GM19372 (cell line): ENCODE measurements around the gene BAHCC1.

Experiments
- ATAC-seq: cut with Tn5 transposase; IDR thresholded peaks from one replicate; pipeline ENCODE4 v1.9.1; 2021; ENCODE audit warnings: mild to moderate bottlenecking, low read depth, moderate library complexity; ENCODE audit not compliant: unreplicated experiment

The BAHCC1 gene

DNA sequence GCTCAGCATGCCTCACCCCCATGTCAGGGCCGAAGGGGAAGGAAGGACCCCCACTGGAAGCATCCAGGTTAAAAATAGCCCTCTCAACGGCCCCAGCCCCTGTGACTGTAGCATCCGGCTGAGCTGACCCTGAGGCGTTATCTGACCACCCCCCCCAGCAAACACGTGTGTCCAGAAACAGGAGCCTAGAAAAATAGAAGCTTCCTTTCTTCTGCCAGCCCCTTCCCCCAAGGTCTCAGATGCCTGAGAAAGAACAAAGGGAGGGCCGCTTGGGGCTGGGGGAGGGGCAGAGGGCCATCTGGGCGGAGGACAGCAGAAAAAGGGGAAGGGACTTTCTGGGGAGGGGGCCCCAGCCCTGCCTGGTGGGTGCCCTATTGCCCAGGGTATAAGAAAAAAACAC lies 61.5 kb downstream of the BAHCC1 start:
- ATAC-seq: no peak

DNA sequence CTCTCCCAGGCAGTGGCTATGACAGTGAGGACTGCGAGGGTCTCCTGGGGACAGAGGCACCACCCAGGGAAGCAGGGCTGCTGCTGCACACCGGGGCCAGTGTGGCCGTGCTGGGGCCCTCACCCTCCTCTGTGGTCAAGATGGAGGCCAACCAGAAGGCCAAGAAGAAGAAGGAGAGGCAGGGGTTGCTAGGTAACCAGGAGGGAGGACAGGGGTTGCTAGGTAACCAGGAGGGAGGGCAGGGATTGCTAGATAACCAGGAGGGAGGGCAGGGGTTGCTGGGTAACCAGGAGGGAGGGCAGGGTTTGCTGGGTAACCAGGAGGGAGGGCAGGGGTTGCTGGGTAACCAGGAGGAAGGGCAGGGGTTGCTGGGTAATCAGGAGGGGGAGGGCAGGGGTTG lies 62.1 kb downstream of the BAHCC1 start:
- ATAC-seq: no peak

DNA sequence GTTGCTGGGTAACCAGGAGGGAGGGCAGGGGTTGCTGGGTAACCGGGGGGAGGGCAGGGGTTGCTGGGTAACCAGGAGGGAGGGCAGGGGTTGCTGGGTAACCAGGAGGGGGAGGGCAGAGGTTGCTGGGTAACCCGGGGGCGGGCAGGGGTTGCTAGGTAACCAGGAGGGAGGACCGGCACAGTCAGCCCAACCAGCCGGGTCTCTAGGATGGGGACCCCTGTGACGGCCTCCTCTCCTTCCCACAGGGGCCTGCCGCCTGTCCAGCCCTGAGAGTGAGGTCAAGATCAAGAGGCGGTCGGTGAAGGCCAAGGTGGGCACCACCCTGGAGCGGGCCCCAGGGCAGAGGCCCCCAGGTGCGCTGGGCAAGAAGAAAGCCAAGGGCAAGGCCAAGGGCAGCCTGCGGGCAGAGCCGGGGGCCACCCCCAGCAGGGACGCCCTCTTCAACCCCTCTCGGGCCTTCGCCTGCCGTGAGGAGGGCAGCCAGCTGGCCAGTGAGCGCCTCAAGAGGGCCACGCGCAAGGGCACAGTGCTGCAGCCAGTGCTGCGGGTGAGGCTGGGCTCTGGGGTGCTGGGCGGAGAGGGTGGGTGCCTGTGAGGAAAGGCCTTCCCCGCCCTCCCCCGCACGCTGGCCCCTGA lies 62.8 kb downstream of the BAHCC1 start:
- ATAC-seq: no peak

DNA sequence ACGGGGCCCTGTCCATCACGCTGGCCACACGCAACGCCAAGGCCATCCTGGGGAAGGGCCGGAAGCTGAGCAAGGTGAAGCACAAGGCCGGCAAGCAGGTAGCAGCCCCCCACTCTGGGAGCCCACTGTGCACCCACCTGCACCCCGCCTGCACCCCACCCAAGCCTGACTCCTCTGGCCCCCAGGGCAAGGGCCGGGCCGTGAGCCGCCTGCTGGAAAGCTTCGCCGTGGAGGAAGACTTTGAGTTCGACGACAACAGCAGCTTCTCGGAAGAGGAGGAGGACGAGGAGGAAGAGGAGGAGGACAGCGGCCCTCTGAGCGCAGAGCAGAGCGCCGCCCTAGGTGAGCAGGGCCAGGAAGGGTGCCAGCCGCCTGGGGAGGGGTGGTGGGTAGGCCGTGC lies 63.4 kb downstream of the BAHCC1 start:
- ATAC-seq: no peak

DNA sequence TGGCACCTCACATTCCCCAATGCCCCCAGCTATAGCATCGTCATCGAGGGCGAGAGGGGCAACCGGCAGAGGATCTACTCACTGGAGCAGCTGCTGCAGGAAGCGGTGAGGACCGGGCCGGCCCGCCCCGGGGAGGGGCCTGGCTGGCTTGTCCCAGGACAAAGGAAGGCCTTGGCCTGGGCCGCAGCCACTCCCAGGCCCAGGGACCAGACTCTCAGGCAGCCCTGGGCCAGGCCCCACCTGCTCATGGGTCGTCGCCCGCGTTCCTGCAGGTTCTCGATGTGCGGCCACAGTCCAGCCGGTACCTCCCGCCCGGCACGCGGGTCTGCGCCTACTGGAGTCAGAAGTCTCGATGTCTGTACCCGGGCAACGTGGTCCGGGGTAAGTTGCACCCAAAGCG lies 64.0 kb downstream of the BAHCC1 start:
- ATAC-seq: no peak

DNA sequence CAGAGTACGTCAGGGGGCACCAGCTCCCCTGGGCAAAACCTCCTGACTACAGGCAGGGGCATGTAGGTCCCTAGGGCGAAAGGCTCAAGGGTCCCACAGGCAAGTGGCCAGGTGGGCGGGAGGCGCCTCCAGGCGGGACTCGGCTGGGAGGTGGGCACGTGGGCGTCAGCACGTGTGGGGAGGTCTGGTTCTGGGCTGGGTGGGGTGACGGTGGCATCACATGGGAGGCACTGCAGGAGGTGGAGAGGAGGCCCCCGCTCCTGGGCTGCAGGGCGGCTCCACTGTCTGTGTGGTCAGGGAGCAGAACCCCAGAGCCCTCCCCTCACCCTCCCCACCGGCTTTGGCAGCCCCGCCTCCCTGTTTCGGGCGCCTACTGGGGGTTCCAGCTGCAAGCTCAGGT lies 64.6 kb downstream of the BAHCC1 start:
- no peak for ATAC-seq

DNA sequence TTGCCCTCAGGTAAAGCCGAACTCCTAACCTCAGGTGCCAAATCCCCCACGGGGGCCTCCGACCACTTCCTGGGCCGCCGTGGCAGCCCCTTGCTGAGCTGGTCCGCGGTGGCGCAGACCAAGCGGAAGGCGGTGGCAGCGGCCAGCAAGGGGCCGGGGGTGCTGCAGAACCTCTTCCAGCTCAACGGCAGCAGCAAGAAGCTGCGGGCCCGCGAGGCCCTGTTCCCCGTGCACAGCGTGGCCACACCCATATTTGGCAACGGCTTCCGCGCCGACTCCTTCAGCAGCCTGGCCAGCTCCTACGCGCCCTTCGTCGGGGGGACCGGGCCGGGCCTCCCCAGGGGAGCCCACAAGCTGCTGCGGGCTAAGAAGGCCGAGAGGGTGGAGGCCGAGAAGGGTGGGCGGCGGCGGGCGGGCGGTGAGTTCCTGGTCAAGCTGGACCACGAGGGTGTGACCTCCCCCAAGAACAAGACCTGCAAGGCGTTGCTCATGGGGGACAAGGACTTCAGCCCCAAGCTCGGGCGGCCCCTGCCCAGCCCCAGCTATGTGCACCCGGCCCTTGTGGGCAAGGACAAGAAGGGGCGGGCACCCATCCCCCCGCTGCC lies 65.7 kb downstream of the BAHCC1 start:
- ATAC-seq: no peak

DNA sequence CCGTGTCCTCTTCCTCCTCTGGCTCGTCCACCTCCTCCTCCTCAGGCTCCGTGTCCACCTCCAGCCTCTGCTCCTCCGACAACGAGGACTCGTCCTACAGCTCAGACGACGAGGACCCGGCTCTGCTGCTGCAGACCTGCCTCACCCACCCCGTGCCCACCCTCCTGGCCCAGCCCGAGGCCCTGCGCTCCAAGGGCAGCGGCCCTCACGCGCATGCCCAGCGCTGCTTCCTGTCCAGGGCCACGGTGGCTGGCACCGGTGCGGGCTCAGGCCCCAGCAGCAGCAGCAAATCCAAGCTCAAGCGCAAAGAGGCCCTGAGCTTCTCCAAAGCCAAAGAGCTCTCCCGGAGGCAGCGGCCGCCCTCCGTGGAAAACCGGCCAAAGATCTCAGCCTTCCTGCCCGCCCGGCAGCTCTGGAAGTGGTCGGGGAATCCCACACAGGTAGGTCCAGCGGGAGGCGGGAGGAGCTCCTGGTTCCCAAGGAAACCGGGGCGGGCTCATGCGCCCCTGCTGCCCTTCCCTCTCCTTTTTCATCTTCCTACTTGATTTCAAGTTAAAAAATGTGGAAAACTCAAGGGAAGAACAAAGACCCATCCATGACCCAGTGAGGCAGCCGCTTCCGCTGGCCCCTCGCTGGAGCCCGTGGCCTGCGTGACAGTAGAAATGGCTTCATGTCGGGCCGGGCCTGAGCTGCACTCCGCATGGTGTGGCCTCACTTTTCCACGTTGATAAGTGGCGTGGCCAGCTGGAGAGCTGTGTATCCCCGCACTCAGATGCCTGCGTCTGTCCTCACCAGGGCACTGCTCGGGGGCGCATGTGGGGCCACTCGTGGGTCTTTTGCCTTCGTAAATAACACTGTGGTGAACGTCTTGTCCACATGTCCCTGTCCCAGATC lies 66.6 kb downstream of the BAHCC1 start:
- ATAC-seq: no peak

DNA sequence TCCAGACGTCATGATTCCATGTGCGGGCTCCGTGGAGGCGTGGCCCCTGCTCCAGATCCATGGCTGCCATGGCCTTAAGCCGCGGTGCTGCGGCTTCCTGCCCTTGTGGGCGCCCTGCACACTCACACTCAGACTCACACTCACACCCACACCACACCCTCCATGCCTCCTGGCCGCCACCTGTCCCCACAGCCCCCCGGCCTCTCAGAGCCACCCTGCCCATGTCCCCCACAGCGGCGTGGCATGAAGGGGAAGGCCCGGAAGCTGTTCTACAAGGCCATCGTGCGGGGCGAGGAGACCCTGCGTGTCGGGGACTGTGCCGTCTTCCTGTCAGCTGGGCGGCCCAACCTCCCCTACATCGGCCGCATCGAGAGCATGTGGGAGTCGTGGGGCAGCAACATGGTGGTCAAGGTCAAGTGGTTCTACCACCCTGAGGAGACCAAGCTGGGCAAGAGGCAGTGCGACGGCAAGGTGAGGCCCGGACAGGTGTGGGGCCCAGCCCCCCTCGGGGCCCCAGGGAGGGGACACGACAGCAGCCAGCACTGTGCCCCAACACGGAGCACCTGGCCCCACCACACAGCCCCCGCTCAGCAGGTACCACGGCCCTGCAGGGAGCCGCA lies 67.4 kb downstream of the BAHCC1 start:
- ATAC-seq: no peak

DNA sequence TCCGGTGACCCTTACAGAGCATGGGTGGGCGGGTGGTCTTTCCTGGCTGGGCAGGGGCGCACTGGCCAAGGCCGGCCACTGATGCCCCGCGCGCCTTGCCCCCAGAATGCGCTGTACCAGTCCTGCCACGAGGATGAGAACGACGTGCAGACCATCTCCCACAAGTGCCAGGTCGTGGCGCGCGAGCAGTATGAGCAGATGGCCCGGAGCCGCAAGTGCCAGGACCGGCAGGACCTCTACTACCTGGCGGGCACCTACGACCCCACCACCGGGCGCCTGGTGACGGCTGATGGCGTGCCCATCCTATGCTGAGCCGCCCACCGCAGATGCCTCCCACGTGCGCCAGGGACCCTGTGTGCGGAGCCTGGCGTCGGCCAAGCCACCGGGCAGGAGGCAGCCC lies 68.2 kb downstream of the BAHCC1 start:
- no peak for ATAC-seq

DNA sequence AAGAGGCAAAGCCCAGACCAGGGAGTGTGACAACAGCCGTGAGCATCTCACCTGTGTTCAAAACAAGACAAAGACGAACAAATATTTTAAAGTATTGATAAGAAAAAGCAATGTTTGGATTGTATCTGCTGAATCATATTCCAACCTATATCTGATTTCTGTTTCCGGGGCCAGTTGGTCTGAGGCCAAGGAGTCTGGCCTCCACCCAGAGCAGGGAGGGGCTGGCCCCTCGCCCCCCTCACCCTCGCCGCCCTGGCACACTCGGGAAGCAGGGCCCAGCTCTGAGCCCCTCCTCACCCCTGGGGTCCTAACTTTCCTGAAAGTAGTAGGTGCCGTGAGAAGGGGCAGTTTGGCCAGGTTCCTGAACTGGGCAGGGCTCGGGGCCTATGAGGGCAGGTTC lies 69.3 kb downstream of the BAHCC1 start:
- ATAC-seq: no peak

DNA sequence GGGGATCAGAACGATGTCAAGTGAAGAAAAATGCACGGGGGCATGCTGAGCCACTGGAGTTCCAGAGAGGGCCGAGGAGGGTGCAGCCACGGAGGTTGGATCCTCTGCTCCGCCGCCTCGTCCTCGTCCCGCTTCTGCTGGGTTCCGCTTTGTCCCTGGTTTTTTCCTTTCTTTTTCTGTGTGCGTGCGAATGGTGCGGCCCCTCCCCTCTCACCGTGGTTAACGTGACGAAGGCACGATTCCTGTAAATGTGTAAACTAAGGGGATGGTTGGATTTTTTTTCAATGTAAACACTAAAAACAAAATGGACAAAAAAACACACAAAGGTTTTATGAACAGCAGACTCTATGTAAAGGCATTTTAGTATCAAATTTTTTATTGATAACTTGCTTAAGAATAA lies 70.7 kb downstream of the BAHCC1 start:
- no peak for ATAC-seq

DNA sequence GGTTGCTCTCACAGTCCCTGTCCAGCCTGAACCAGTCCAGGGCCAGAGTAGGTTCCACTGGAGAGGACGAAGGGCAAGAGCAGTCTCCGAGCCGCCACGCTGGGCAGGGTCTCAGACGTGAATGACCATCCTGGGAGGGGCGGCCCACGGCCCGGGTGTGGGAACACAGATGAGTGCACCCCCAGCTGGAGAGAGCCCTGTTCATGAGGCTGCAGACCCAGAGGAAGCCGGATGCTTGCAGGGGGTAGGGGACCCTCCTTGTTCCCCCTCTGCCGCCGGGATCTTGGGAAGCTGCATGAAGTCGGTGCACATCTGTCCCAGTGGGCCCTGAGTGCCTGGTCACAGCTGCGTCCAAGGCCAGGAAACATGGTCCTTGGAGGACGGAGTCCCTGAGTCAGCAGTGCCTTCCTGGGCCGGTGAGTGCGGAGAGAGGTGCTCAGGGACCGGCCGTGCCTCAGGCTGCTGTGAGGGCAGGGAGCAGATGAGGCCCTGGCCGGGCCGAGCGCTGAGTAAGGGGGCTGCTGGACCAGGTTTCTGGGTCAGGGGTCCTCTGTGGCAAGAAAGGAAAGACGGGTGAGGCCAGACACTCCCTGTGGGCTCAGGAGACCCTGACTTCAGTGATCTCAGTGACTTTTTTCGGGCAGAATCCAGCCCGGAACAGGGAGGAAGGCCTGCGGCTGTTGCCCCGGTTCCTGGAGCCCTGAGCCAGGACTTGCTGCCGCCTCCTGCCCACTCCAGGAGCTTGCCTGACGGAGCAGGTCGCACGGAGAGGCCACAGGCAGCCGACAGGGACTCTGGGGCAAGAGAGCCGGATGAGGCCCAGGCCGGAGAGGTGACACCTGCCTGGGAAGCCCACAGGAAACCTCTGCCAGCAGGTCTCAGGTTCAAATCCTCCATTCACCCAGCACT lies 71.6 kb downstream of the BAHCC1 start:
- no peak for ATAC-seq

DNA sequence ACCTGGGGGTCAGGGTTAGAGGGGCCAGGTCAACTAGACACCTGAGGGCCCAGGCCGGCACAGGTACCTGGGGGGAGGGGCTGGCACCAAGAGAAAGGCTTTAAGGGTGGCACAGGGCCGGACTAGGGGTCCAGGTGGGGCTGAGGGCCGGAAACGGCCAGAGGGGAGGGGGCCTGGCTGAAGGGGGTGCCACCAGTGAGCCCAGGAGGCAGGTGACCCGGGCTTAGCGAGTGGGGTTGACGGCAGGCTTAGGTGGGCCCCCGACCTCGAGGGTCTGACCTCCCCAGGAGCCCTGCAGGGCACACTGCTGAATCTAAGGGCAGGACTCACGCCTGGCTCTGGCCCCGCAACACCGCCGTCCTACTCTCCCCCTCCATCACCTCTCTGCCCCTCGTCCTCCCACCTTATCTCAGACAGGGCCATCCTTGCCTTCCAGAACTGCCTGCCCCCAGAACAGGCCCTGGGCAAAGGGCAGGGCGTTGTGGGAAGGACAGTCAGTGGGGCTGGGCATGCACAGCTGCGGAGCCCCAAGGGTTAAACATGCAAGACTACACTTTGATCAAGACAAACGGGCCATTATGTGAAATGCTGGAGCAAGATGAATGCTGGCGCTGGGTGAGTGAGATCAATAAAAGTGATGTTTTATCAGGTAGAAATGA lies 73.0 kb downstream of the BAHCC1 start:
- no peak for ATAC-seq

DNA sequence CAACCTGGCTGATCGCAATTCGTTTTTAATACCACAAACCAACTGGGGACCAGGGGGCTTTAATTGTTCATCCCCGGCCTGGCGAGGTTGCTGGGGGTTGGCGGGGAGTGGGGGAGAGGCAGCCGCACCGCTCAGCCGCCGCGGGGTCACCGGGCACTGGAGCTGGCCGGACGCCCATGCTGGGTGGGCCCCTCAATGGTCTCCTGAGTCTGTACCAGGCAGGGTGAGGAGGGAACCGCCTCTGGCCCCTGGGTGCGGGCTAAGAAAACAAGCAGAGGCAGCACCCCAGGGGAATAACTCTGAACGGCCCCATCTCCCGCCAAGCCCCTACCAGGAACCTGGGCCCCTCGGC lies 73.5 kb downstream of the BAHCC1 start:
- no peak for ATAC-seq

DNA sequence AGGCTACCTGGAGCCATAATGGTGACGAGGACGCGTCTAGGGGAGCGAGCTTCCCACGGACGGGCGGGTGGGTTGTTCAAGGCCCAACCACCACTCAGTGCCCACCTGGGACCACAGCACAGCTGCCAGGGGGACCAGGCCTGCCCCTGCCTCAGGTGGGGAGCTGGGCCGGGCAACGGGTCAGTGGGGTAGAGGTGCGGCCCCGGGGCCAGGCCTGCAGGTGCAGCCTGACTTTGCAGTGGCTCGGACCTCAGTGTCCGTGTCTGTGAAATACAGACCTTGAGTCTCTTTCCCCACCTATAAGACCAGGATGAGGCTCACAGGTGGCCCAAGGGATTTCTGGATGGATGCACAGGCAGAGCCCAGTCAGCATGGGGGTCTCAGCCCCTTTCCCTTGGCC lies 74.0 kb downstream of the BAHCC1 start:
- no peak for ATAC-seq

DNA sequence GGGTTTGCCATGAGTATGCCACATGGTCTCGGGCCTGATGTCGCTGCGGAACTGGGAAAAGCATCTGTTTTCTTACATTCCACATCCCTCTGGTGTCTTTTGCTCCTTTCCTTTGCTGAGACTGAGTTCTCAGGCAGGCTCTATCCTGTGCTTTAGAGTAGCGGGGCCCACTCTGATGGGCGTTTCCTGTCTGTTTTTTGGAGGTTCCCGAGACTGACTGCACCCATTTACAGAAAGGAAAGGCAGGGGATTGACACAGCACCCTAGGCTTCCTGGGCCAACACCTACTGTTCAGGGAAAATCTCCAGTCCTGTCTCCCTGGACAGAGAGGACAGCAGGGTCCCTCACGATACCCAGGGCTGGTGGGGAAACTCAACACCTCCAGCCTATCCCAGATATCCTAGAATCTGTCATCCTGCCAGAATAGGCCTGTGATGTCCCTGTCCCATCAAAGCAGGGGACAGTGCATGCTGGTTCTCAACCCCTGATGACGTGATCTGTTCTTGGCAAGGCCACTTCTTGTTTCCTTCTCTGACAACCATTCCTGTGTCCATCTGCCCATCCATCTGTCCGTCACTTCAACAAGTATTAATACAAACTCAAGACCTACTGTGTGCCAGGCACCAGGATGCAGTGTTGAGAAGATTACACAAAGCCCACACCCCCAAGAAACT lies 75.2 kb downstream of the BAHCC1 start:
- no peak for ATAC-seq

DNA sequence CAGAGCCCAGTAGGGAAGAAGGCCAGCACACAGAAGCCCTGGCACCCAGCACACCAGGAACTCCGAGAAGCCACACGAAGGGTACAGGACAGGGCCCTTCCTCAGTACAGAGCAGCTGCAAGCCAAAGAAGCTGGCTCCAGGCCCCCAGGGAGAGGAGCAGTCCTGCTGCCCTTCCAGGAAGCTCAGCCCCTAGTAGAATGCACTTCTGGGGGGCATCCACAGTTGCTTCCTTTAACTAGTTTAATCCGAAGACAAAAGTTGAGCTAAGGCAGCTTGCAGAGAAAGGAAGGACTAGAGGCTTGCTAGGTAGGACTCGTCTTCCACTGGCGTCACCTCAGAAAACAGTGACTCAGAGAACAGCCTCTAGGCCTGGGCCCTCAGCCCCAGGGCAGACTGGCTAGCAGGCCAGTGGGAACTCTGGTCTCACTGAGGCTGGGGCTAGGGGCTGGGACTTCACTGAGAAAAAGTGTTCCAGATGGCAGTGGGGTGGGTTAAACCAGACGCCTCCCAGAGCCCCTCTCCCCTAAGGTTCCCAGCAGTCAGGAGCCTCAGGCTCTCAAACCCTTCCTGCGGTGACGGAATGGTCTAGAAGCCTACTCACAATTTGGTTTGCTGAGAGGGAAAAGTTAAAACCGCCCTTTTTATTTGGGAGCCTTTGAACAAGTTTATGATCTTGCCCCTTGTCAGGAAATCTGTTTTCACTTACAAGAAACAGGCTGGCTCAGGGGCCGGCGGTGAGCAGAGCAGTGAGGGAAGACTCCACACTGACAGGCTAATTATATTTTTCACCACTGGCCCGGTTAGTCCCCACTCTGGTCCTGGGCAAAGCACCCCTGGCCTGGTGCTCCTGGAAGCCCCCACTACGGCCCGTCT lies 75.9 kb downstream of the BAHCC1 start:
- ATAC-seq: no peak
